ENCODE results near the gene PTPRR.
A peak's percentile ranks its signal among the peaks of the same experiment; 100 is the strongest.
"Not testable (repeated sequence)": the region's sequence is repeated elsewhere in the genome, so short reads cannot be mapped to it uniquely, and the experiment has no call there.

Gene PTPRR

DNA sequence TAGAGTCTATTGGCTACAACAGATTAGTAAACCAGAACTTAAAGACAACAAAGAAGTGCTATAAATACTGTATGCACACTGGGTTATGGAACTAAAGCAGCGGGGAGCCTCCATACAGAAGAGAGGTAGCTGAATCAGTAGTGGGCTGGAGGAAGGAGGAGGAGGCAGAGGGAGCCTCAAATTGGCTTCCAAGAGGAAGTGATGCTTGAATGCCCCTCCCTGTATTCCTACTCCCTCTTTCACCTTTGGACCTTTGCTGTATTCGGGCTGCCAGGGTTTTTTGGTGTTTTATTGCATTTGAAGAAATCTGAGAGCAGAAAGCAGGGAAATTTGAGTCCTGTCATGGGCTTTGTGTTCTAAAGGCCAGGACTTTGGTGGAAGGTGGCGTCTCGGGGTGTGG is 179.3 kb downstream of the PTPRR start:
- DNase-seq: no peak

DNA sequence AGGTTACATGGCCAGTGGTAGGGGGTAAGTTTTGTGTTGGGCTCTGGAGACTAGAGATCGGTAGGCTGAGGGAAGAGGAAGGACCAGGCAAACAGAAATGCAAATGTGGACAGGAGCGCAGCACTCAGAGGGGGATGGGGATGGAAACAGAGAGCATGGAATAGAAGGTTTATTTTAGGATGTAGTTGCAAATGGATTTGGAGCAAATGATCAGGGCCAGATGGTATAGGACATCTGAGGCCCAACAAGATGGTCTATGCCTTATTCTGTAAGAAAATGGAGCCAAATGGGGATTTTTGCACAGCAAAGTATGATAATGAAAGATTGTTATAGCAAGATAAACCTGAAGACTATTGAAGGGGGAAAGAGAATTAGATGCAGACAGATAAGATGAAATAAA is 180.8 kb downstream of the PTPRR start:
- DNase-seq: no peak

DNA sequence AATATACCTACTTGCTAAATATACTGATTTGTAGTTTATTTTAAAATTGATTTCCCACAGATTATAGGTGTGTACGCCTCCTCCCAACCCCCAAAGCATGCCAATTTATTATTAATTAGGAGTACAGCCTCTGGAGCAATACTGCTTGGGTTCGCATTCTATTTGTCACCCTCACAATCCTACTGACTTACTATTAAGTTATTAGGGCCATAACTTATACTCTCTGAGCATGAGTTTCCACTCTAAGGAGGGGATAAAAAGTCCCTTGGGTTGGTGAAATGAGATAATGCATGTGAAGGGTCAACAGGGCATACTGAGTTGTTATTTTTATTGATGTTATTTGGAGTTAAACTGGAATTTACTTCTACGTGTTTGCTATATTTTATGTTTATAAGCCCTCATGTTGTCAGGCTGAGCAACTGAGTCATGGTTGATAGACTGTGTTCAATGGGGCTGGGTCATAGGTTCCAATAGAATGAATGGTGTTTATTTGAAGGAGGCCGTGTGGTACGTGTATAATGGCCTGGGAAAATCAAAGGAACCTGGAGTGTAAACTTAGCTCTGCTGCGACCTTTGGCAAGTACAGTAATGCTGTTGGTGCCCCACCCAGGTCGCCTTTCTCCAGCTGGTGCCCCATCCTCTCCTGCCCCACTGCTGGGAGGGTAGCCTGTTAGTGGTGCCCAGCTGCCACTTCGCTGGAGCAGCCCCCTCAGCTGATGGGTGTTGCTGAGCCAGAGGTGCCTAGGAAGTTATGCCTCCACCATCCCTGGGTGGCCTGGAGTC is 184.0 kb downstream of the PTPRR start:
- DNase-seq: no peak

DNA sequence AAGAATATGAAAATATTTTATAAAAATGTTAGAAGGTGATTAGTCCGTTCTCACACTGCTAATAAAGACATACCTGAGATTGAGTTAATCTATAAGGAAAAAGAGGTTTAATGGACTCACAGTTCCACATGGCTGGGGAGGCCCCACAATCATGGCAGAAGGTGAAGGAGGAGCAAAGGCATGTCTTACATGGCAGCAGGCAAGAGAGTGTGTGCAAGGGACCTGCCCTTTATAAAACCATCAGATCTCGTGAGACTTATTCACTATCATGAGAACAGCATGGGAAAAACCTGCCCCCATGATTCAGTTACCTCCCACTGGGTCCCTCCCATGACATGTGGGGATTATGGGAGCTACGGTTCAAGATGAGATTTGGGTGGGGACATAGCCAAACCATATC is 185.3 kb downstream of the PTPRR start:
- DNase-seq: not testable (repeated sequence)

DNA sequence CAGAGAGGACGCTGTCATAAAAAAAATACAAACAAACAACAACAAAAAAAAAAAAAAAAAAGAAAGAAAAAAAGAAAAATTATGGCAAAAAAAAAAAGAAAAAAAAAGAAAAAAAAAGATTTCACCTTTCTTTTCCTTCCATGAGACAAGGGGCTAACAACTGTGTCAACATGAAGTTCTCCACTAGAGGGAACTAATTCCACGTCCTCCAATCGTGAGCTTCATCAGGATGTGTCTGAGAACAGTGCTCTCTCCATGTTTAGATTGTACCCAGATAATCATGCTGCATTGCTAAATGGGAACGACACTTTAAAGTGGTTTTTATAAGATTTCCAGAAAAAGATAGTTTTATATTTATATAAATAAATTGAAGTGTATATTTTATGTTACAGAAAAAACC is 187.2 kb downstream of the PTPRR start:
- DNase-seq: peak in 1 of 5 donors; percentile 32

DNA sequence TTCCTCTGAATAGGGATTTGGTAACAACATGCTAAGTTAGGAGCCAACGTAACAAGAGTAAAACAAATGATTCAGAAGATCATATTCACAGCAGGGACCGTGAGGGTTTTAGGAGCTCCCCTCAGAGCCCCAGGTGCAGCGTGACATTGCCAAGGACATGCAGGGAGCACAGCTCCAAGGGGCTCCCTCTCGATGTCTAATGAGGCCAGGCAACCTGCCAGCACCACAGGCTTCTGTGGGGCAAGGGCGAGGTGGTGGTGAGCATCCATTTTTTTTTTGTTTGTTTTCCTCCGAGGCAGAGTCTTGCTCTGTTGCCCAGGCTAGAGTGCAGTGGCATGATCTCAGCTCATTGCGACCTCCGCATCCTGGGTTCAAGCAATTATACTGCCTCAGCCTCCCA is 188.3 kb downstream of the PTPRR start:
- no peak for DNase-seq

DNA sequence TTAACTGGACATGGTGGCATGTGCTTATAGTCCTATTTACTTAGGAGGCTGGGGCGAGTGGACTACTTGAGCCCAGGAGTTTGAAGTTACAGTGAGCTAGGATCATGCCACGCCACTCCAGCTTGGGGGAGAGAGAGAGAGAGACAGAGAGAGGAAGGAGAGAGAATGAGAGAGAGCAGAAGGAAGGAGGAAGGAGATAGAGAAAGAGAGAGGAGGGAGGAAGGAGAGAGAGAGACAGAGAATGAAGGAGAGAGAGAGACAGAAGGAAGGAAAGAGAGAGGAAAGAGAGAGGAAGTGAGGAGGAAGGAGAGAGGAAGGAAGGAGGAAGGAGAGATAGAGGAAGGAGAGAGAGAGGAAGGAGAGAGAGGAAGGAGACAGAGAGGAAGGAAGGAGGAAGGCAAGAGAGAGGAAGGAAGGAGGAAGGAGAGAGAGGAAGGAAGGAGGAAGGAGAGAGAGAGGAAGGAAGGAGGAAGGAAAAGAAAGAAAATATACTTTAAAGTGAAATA is 189.8 kb downstream of the PTPRR start:
- DNase-seq: no peak

DNA sequence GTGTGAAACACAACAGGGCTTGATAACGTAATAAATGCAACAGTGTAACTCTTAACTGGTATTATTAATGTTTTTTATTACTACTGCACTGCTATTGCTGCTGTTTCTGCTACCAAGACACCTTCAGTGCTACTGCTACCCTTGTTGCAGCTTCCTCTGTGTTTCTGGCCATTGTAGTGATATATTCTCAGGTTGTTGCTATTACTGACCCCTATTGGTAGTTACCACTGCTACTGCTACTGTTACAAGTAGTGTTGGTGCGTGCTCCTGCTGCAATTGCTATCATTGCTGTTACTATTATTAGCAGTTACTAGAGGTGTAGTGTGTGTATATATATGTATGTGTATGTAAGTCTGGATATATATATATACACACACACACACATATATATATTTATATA is 196.1 kb downstream of the PTPRR start:
- DNase-seq: no peak

DNA sequence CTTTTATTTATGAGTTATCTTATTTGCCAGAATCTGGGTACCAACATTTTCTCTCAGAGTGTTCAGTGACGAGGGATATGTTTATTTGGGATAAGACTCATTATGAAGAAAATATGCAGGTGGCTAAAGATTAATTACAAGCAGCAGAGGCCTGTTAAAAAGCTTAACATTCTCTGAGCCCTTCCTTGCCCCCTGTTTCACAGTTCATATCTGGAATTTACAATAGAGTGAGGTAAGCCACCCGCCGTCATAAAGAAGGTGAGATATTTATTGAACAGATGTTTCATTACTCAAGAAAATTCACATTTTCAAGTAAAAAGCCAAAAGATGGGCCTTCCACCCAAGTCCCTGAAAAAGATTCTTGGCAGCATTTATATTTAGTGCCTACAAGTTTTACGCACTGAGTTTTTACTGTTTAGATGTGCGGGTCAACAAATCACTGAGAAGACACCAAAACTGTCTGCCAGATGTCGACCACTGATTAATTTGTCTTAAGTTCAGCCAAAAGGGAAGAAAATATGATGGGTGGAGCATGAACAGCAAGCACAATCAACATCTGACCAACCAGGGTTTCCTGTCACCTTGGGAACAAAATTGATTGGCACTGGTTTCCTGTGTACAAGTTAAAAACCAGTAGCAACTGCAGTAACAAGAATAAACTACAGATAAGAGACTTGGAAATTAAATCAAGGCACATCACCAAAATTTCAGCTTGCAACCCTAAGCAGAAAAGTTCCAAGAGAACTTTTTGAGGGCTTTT is 197.8 kb downstream of the PTPRR start:
- DNase-seq: peak in 1 of 5 donors; percentile 2

DNA sequence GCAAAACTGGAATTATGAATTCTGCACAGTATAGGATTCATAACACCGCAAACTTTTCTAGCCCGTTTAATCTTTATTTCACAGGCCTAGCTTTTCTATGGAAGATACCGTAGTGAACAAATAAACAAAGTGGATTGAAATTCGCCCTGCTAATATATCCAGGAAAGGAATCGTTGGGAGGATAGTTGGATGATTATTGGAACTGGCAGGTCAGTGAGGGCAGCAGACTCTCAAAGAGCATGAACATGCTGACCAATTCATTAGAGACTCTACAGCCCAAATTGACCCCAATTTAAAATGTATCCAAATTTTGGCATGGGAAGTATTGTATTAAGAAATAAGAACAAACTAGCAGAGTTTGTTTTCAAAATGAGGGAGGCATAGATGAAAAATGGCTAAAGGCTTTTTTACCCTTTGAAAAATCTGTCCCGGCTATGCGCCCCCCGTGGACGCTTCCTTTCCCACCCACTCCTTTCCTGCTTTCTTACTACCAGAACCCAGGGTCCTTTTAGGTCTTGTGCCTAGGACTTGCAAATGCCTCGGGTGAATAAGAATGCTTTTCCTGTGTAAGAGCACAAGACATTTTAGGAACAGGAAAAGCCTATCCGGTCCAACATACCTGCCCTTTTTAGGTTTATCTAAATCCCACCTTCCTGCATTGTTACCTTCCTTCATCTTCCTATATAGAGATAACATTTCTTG is 198.7 kb downstream of the PTPRR start:
- no peak for DNase-seq

DNA sequence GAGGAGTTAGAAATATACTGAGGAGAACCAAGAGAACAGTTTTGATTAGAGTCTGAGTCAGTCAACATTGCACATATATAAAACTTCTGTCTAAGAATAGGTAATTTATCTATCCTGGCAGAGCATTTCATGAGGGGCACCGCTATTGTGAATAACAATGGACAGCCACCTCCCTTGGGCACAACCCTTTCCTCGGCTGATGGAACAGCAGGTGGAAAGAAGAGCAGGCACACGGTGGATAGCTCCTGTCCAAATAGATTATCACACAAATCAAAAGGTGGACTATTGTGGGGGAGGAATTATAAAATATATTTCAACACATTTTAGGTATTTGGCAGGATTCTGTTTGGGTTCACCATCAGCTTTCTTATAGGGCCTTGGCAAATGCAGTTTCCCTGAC is 199.3 kb downstream of the PTPRR start:
- no peak for DNase-seq

DNA sequence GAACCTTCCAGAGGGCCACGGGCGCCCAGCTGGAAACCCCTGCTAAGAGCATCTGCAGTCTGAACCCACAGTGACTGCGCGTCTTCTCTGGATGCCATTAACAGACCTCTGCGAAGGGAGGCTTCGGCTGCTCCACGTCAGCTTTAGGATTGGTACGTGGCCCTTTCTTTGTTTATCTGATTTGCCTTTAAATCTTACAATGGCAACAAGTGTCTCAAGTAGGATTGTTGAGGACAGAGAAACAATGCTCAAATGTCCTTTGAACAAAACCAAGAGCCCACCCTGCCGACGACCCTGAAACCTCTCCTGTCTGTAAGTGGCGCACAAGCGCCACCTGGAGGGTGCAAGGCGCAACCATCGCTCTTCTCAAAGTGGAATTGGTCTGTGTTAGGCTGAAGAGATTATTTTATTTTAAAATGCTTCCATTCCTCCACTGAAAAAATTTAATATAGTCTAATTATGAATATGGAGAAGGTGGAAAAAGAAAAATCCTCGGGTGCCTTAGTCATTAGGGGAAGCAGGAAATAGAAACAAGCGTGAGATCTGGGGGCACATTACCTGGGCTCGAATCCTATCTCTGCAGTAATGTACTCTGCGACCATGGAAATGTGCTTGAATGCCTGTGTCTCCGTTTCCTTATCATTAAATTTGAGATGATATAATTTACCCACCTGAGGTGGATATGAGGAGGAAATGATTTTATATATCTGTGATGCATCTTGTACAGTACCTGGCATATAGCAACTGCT is 200.7 kb downstream of the PTPRR start:
- DNase-seq: peak in 1 of 5 donors; percentile 3

DNA sequence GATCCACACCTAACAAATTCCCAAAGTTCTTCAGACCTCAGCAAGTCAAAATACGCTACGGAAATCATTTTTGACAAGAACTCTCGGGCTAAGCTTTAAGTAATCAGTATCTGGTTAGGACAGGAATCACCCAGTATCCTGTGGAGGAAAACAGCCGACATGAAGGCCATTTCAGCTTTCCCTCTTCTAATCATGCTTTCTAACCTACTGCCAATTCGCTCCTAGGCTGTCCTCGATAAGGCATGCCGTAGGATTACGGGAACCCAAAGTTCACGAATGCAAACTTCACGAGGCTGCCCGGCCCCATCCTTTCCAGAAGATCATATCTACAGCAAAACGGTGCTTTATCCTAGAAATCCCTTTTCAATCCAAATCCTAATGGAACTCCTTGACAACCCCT is 201.5 kb downstream of the PTPRR start:
- DNase-seq: no peak

DNA sequence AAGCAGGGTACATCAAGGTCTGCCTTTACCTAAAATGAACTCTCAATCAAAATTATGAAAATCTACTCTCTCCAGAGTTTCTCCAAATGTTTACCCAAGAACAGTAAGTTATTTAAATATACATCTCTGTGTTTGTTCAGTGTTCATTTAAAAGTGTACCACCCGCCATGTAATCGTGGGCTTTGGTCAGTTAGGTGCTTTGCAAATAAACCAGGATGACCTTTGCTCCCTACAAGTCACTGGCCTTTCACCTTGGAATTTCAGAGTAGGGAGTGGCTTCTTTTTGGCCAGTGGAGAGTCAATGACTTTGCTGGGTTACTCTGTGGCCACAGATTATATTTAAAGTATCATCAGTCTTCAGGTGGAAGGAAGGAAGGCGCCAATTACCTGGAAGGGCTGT is 208.7 kb downstream of the PTPRR start:
- DNase-seq: no peak

DNA sequence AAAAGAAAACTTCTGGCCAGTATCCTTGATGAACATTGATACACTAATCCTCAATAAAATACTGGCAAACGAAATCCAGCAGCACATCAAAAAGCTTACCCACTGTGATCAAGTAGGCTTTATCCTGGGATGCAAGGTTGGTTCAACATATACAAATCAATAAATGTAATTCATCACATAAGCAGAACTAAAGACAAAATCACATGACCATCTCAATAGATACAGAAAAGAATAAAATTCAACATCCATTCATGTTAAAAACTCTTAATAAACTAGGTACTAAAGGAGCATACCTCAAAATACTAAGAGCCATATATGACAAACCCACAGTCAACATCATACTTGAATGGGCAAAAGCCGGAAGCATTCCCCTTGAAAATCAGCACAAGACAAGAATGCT is 211.5 kb downstream of the PTPRR start:
- no peak for DNase-seq

DNA sequence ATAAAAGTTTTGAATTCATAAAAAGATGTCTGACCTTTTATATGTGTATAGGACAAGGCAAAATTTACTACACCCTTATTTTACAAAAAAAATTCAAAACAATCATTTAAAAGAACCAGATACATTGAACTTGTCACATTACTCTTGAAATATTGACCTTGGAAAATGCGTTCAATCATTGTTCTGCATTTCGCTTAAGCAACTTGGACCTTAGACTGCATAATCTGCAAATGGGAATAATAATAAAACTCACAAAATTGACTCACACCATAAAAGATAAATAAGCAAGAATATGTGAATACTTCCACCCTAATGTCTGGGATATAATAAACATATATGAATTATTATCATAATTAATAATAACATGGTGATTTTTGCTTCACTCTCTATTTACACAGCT is 213.9 kb downstream of the PTPRR start:
- DNase-seq: no peak

DNA sequence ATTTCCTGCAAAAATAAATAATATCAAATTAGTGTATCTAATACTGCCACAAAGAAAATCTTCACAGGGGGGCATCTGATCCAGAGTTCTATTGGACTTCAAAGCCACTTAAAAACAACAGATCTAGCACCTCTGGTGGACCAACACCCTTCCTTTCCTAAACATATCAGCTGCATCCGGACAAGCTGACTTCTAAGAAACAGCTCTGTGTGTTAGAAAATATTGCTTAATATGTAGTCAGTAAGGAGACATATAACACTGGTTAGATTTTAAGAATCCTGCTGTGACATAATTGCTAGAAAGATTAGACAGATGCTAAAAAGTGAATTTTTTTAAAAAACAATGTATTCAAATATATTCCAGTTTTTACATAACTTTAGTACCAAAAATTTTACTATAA is 222.2 kb downstream of the PTPRR start:
- DNase-seq: no peak

DNA sequence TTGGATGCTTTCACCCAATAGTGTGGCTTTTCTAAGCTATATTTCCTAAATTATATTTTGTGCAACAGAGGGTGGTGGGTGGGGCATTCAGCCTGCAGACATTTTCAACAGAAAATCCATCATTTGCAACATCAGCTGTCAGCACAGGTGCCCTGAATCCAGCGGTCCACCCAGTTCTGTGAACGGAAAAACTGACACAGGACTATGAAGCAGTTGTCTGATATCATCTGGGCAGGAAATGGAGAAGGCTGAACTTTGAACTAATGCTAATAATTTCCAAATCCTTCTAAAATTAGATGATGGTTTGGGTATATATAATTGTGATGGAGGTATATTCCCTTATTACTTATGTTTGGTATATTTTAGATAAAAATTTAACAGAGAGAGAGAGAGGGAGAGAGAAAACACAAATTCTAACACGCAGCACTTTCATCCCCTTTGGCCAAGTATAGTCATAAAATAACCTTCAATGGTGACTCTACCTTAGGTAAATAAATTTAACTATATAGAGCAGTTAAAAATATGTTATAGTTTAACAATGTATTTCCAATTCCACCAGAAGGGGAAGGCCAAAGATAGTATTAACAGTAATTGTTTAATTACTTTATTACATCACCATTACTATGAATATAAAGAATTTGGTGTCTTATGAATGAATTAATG is 225.0 kb downstream of the PTPRR start:
- no peak for DNase-seq

DNA sequence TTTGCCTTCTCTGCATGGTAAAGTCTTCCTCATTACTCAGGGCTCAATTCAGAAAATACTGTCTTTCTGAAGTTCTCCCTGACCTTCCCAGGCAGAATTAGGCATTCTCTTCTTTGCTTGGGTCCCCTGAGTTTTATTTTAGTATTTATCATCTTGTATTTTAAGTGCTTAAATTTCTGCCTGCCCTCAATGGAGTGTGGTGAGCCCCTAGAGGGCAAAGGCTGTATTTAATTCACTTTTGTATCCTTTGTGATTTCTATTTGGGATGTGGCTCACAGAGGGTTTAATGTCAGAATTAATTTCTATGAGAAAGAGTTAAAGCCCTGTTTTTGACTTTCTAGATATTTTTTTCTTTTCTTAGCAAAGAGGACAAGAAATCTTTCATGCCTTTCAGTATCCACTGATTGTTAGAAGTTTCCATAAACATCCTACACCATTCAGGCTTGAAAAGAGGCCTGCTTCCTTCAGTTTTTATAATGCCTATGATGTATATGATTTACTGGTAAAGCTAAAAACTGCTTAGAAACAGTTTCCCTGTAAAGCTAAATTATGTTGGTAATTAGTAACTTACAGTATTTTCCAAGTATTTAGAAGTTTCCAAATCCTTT is 227.8 kb downstream of the PTPRR start:
- DNase-seq: no peak

DNA sequence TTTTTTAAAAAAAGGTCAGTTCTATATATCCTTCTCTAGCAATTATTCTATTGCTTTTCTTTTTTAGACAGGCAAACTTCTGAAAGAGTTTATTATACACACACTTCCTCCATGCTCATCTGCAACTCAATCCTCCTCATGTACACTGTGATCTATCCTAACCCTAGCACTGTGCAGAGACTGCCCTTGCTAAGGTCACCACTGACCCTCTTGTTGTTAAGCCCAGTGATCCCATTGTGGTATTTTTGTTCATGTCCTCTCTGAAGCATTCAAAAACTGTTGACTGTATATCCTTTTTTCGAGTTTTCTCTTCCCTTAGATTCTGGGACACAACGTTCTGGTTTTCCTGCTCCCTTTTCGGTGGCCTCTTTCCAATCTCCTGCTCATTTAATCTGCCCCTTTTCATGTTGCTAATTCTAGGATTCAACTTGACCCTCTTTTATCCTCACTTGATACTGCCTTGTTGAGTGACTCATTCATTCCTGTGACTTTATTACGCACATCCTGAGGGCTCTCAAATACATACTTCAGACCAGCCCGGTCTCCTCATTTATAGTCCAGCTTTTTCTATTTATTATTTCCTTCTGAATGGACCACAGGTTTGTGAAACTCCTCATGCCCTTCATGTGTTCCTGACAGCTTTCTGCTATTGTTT is 229.4 kb downstream of the PTPRR start:
- DNase-seq: no peak

DNA sequence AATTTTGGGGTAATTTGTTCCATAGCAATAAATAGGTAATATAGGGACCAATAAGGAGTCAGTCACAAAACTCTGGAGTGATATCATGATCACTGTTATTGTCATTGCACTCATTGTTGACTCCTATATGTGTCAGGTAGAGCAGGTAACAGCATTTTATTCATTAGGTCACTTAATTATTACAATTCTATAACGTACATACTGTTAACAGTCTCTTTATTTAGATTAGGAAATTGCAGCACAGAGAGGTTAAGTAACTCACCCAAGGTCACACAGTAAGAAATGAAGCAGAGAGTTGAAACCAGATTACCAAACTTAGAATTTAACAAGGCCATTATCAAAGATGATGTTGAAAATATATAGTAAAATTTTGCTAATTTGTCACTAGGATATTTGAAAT is 233.6 kb downstream of the PTPRR start:
- DNase-seq: no peak
